Activated gamma-delta T cell treated with Interleukin-2 at 50 U/mL for 16 hours (primary cell): Measurements from ENCODE around the gene DDR2.
"Not testable (repeated sequence)": the region's sequence is repeated elsewhere in the genome, so short reads cannot be mapped to it uniquely, and the experiment has no call there.

Source experiments
- DNase-seq: peaks from one replicate; pipeline ENCODE4 v3.0.0-alpha.2; 2020

The DDR2 gene

DNA sequence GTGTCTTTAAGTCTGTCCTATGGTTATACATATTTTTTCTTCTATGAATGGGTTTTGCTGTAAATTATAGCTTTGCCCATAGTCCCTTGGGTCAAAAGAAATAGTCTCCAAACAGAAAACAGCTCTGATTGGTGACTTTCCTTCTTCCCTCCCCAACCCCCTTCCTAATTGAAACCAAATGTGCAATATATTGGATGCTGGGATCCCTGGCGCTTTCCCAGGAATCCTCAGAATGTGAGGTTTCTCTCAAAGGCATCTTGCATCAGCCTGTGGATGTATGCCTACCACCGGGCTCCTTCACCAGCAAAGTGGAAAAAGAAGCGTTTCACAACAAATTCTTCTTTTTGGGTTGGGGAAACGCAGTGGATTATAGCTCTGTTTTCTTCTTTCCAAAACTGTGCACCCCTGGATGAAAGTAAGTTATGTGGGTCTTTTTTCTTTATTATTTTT lies at the start of gene DDR2:
DDR2 (plus strand) TSS at position 248 of the 450 bp plus-strand sequence. CDS start 86,600 bp downstream, outside the sequence.
- no peak for DNase-seq

DNA sequence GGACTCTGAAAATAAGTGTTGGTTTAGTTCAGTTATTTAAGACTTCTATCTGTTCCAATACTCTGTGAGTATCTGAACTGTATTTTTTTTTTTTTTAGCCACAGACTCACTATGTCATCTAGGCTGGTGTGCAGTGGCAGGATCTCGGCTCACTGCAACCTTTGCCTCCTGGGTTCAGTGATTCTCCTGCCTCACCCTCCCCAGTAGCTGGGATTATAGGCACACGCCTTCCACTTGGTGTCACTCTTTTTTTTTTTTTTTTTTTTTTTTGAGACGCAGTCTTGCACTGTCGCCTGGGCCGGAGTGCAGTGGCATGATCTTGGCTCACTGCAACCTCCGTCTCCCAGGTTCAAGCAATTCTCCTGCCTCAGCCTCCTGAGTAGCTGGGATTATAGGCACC lies 49.4 kb upstream of the DDR2 start:
- not testable (repeated sequence) for DNase-seq

DNA sequence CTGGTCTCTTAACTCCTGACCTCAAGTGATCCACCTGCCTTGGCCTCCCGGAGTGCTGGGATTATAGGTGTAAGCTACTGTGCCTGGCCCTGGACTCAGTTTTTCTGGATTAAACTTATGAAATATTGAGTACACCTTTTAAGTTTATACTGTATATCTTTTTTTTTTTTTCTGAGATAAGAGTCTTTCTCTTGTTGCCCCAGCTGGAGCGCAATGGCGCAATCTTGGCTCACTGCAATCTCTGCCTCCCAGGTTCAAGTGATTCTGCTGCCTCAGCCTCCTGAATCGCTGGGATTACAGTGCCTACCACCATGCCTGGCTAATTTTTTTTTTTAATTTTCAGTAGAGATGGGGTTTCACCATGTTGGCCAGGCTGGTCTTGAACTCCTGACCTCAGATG lies 47.2 kb upstream of the DDR2 start:
- DNase-seq: not testable (repeated sequence)

GRCh38 chr1:162587347-162587746 lies 44.9 kb upstream of the DDR2 start:
- no peak for DNase-seq

DNA sequence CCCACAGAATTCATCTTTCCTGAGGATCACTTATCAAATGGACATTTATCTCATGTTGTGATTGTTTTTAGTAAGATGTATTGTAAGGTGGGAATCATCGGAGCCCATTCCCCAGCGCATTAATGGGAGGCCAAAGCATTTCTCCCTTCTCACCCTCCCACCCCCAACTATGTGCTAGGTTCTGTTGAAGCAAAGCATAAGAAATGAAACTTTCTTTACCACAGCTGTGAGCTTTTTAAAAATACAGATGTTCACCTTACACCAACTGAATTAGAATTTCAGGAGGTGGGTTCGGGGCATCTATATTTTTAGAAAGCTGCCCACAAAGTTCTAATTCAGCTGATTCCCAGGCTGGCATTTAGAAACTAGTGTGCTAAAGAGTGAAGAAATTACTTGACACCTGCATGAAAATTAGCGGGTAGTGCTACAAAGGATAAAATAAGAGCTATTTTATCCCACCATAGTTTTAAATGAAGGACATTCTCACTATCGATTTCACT lies 44.5 kb upstream of the DDR2 start:
- no peak for DNase-seq

GRCh38 chr1:162590101-162590500 lies 42.2 kb upstream of the DDR2 start:
- no peak for DNase-seq

DNA sequence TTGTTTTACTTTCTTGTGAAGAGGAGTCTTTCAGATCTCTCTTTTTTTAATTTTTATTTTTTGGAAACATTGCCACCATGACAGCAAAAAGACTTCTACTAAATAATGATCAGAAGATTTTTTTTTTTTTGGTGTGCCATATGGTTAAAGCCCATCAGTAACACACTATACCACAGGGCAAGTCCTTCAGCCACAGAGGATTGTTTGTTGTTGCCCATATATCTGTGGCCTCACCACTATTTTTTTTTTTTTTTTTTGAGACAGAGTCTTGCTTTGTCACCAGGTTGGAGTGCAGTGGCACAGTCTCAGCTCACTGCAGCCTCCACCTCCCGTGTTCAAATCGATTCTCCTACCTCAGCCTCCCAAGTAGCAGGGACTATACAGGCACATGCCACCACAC lies 41.6 kb upstream of the DDR2 start:
- DNase-seq: no peak

DNA sequence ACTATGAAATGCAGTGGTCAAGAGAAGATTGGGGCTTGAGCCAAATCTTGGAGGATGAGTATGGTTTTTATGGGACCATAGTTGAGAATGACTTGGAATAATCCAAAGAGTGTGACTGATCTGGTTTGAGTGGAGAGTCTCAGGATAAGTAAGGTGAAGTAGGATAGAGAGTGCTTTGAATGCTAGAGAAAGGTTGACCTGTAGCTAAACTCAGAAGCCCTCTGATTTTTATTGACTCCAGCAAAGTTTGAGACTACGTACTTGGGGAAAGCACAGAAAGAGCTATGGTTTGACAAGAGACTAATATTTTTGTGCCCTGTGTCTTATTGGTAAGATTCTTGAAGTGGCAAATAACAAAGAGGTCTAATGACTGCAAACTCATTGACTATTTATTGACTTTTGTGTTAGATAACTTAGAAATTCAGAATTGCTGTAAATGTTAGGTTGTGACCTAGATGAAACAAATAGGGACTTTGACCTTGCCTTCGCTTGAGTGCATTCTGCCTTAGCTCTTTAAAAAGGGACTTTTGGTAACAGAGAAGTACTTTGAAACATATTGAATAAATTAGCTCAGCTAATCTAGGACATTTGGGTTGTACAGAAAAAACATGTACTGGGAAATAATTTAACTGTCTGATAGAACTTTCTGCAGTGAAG lies 35.6 kb upstream of the DDR2 start:
- no peak for DNase-seq

DNA sequence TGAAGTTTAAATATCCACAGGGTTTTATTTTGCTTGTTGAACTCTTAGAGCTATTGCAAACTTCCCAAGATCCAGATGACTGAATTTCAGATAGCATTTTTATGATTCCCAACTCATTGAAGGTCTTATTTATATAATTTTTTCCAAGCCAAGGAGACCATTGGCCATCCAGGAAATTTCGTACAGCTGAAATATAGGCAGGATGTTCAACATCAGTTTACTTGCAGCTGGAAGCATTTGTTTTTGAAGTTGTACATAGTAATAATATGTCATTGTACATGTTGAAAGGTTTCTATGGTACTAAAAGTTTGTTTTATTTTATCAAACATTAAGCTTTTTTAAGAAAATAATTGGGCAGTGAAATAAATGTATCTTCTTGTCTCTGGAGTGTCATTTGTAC lies 32.8 kb upstream of the DDR2 start:
- DNase-seq: no peak

DNA sequence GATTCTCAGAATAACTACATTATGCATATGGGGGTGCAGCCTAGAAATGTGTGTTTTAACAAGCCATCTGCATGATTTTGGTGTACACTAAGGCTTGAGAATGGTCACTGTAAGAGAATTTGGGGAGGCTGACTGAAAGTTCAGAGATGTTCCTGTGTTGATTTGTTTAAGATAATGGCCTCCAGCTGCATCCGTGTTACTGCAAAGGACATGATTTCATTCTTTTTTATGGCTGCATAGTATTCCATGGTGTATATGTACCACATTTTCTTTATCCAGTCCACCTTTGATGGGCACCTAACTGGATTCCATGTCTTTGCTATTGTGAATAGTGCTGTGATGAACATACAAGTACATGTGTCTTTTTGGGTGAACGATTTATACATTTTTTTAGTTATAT lies 29.1 kb upstream of the DDR2 start:
- DNase-seq: not testable (repeated sequence)

GRCh38 chr1:162605225-162605927 lies 26.9 kb upstream of the DDR2 start:
- DNase-seq: no peak

DNA sequence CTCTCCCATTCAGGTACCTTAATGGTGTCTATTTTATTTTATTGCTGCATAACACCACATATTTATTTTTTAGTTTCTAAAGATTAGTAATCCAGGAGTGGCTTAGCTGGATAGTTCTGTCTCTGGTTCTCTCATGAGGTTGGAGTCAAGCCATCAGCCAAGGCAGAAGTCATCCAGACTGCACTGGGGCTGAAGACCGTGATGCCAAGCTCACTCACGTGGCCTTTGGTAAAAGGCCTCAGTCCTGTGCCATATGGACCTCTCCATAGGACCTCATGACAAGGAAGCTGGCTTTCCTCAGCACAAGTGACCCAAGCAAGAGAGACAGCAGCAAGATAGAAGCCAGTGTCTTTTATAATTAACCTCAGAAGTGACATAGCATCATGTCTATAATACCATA lies 23.0 kb upstream of the DDR2 start:
- DNase-seq: no peak

GRCh38 chr1:162612606-162613400 lies 19.5 kb upstream of the DDR2 start:
- no peak for DNase-seq

DNA sequence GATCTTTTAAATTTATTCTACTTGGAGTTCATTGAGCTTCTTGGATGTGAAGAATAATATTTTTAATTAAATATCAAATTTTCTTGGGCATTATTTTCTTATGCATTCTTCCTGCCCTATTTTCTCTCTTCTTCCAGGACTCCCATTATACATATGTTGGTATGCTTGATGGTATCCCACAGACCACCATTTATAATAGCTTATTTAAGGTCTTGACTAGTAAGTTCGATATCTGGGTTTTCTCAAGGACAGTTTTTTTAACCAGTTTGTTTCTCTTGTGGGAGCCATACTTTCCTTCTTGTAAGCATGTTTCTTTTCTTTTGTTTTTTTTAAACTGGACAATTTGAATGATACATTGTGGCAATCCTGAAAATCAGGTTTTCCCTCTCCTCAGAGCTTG lies 15.4 kb upstream of the DDR2 start:
- DNase-seq: no peak

GRCh38 chr1:162617513-162617912 lies 14.8 kb upstream of the DDR2 start:
- DNase-seq: no peak

DNA sequence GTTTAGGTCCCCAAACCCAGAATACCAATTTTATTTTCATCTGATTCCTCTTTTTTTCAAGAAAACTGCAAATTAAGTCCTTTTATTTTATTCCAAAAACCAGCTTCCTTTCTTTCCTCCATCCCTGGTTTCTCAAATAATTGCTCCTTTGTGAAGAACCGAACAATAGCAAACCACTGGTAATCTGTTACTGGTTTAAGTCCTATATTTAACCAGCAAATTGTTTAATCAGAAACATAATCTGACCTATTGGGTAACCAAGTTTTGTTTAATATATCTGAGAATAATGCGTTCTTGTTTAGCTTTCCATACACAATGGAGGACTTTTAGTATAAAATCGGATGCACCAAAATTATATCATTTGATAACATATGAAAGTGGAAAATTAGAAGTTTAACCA lies 13.2 kb upstream of the DDR2 start:
- no peak for DNase-seq

DNA sequence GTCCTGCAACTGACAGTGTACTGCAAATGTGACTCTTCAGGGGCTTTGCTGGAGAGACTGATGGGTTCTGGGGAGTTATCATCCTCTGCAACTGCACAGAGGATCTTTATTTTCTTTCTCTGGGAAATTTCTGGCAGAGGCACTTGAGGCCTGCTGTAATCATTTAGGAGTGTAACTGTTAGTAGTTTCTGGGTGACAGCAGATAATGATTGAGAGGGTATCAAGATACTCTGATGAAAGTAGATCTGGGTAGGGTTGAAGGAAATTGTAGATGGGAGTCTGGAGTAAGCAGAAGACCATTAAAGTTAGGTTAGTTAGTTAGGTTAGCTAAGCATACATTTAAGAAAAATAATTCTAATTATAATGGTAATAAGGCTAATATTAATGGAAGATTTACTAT lies 11.0 kb upstream of the DDR2 start:
- DNase-seq: no peak

DNA sequence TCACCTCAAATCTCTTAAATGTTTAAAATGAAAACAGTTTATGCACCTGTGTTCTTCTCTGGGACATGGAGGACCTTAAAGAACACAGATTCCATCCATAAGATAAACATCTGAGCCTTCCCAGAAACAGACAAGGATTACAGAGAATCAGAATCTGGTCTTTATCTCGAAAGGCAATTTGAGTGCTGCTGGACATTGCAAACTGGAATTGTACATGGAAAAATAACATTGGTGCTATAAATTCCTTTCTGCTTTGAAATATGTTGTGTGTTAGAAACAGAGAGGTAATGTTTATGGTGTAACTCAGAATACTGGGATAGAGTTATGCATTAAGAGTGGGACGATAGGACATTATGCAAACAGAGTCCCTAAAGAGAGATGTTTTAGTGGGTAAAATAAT lies 6.6 kb upstream of the DDR2 start:
- DNase-seq: no peak

DNA sequence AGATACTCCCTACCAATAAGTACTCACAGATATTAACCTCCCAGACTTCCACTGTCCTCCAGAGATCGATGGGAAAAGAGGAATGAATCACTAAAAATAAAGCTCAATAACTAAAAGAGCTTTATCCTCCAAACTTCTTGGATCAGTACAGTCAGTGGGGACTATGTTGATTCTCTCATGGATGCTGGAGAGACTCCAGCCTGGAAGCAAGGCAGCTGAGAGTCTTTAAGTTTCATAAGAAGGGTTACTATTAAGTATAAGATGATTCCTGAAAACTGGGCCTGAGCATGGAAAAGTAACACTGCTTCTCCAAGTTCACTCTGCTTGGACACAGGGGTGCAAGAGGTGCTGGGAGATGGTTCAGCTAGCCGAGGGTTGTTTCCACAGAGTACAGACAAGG lies 6.2 kb upstream of the DDR2 start:
- no peak for DNase-seq

- DNase-seq: no peak
These were observed 5.5 kb upstream of the DDR2 start for GRCh38 chr1:162626761-162627160.

- DNase-seq: no peak
These were observed 4.5 kb upstream of the DDR2 start for GRCh38 chr1:162627662-162628296.

DNA sequence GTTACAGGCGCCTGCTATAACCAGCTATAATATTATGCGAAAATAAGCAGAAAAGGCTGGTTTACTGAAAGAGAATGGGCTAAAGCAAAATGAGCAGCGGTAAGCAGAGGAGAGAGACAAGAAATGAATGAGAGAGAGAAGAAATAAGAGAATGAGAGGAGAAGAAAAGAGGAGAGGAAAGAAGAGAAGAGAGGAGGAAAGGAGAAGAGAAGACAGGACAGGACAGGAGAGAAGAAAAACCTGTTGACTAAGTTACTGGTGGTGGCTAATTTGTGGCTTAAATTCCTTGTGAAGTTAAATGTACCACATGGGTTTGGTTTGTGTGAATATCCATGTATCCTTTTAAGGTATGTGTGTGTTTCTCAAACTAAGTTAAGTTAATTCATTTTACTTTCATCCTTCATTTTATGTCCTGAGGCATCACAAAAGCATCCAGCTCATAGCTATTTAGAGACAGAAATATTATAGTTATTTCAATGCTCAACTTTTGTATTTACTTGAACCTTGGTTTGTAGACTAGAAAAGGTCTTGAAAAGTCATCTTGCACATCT lies 3.1 kb upstream of the DDR2 start:
- DNase-seq: no peak

GRCh38 chr1:162629651-162630050 lies 2.6 kb upstream of the DDR2 start:
- no peak for DNase-seq
